DND-41 (cell line): Measurements from ENCODE around the gene CFAP43.

Source experiments
- EZH2 ChIP-seq: IDR thresholded peaks from 3 replicates; pipeline ENCODE4 v1.6.1; 2012; ENCODE audit warnings: borderline replicate concordance, low read depth, mild to moderate bottlenecking, moderate library complexity, low read length, inconsistent platforms; ENCODE audit not compliant: severe bottlenecking
- TF ChIP-seq, protein P1 (sequence below): IDR thresholded peaks from 2 replicates; pipeline ENCODE4 v1.5.1; 2012; ENCODE audit warnings: borderline replicate concordance, low read length, moderate library complexity, mild to moderate bottlenecking; ENCODE audit not compliant: poor library complexity, severe bottlenecking; ENCODE audit errors: extremely low read depth

DNA sequence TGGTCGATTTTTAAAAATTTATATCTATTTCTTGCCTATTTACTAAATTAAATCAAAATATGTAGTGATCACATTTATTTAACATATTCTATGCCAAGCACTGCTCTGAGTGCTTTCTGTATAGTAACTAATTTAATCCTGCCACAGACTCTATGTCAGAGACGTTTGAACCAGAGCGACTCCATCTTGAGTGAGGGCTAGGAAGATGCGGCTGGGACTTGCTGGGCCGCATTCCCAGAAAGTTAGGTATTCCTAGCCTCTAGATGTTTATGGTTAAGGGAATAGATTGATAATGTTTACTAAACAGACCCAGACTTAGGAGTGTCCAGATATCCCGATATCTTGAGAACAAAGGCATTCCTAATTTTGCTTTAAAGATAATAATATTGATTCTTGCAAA is 19.3 kb upstream of the CFAP43 start:
- TF ChIP-seq, protein P1, sequence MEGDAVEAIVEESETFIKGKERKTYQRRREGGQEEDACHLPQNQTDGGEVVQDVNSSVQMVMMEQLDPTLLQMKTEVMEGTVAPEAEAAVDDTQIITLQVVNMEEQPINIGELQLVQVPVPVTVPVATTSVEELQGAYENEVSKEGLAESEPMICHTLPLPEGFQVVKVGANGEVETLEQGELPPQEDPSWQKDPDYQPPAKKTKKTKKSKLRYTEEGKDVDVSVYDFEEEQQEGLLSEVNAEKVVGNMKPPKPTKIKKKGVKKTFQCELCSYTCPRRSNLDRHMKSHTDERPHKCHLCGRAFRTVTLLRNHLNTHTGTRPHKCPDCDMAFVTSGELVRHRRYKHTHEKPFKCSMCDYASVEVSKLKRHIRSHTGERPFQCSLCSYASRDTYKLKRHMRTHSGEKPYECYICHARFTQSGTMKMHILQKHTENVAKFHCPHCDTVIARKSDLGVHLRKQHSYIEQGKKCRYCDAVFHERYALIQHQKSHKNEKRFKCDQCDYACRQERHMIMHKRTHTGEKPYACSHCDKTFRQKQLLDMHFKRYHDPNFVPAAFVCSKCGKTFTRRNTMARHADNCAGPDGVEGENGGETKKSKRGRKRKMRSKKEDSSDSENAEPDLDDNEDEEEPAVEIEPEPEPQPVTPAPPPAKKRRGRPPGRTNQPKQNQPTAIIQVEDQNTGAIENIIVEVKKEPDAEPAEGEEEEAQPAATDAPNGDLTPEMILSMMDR, result no peak
- no peak for TF ChIP-seq EZH2
